ENCODE results near the gene TEN1. TPM values are rescaled to one million over a fixed set of nuclear protein-coding genes. Genes with fewer than 3 reads are reported as not detected.
A peak's percentile ranks its signal among the peaks of the same experiment; 100 is the strongest.

The TEN1 gene
- total and polyA plus RNA-seq, 2 of the 13 experiments (the other 11 are each of a cell fraction or from before 2014, with no cell fraction given), result 18.0 to 21.3 TPM

GRCh38 chr17:75996665-75997590, 17.9 kb downstream of the TEN1 start (continued):
- peak; percentile 32; the same call in 1 of the 2 replicates for TF ChIP-seq HBP1 (CRISPR knock-in tag; IDR thresholded peaks at IDR 0.05; ENCODE audit: low read depth)
- no peak; the same call in 1 of the 2 replicates for TF ChIP-seq CBFB (CRISPR knock-in tag; IDR thresholded peaks at IDR 0.05)
- TF ChIP-seq ZNF709 (CRISPR knock-in tag; IDR thresholded peaks at IDR 0.05), result no peak
- peak; percentile 68; the same call in 1 of the 2 replicates for TF ChIP-seq ZNF605 (CRISPR knock-in tag; IDR thresholded peaks at IDR 0.05)
- peak; percentile 95 for TF ChIP-seq ARID5B (CRISPR knock-in tag; IDR thresholded peaks at IDR 0.05)
- TF ChIP-seq ZNF781 (CRISPR knock-in tag; IDR thresholded peaks at IDR 0.05; ENCODE audit: borderline replicate concordance, not compliant biosample characterization), result no peak
- TF ChIP-seq ZNF382 (CRISPR knock-in tag; IDR thresholded peaks at IDR 0.05; ENCODE audit: borderline replicate concordance), result no peak
- no peak; the same call in 1 of the 2 replicates for TF ChIP-seq ARHGAP35 (CRISPR knock-in tag; IDR thresholded peaks at IDR 0.05; ENCODE audit: borderline replicate concordance)
- no peak for TF ChIP-seq GABPA (IDR thresholded peaks at IDR 0.05; ENCODE audit: low read depth, low read length)
- TF ChIP-seq GABPA (CRISPR knock-in tag; IDR thresholded peaks at IDR 0.05; ENCODE audit: low read depth), result peak; percentile 36; the same call in 1 of the 2 replicates
- TF ChIP-seq TRAFD1 (CRISPR knock-in tag; IDR thresholded peaks at IDR 0.05; ENCODE audit: borderline replicate concordance), result peak; percentile 23; the same call in 1 of the 2 replicates
- TF ChIP-seq ZNF703 (CRISPR knock-in tag; IDR thresholded peaks at IDR 0.05; ENCODE audit: borderline replicate concordance), result no peak
- no peak for TF ChIP-seq TRIM22 (IDR thresholded peaks at IDR 0.05)
- peak; percentile 88 for TF ChIP-seq HNRNPL (IDR thresholded peaks at IDR 0.05; ENCODE audit: low read depth, low read length)
- TF ChIP-seq GATA4 (IDR thresholded peaks at IDR 0.05; ENCODE audit: borderline replicate concordance, low read depth), result peak; percentile 41; the same call in 1 of the 2 replicates
- TF ChIP-seq HOXA7 (CRISPR knock-in tag; IDR thresholded peaks at IDR 0.05), result no peak
- TF ChIP-seq POGZ (CRISPR knock-in tag; IDR thresholded peaks at IDR 0.05), result no peak; the same call in 1 of the 2 replicates
- peak; percentile 77; the same call in 1 of the 2 replicates for TF ChIP-seq SP5 (CRISPR knock-in tag; IDR thresholded peaks at IDR 0.05; ENCODE audit: borderline replicate concordance, low read depth)
- no peak for TF ChIP-seq AGO2 (optimal IDR thresholded peaks at IDR 0.05; ENCODE audit: low read depth, low read length)
- no peak for TF ChIP-seq SOX6 (IDR thresholded peaks at IDR 0.05)
- TF ChIP-seq SOX6 (CRISPR knock-in tag; IDR thresholded peaks at IDR 0.05), result peak; percentile 77

Data from HepG2 (cell line).